GM08714 (cell line): ENCODE measurements around the gene XPO5.
A peak's percentile ranks its signal among the peaks of the same experiment; 100 is the strongest.

Source experiments
- H3K4me3 ChIP-seq: fragments of 200-500 bp; sonication (Bioruptor generic); 2 replicates; pipeline ENCODE4 v1.5.1; 2014; ENCODE audit warnings: mild to moderate bottlenecking, low read length, inconsistent platforms
- ZNF274 ChIP-seq: IDR thresholded peaks from 2 replicates; pipeline ENCODE4 v1.6.1; 2012; ENCODE audit warnings: mild to moderate bottlenecking, low read depth, low read length

XPO5 gene

DNA sequence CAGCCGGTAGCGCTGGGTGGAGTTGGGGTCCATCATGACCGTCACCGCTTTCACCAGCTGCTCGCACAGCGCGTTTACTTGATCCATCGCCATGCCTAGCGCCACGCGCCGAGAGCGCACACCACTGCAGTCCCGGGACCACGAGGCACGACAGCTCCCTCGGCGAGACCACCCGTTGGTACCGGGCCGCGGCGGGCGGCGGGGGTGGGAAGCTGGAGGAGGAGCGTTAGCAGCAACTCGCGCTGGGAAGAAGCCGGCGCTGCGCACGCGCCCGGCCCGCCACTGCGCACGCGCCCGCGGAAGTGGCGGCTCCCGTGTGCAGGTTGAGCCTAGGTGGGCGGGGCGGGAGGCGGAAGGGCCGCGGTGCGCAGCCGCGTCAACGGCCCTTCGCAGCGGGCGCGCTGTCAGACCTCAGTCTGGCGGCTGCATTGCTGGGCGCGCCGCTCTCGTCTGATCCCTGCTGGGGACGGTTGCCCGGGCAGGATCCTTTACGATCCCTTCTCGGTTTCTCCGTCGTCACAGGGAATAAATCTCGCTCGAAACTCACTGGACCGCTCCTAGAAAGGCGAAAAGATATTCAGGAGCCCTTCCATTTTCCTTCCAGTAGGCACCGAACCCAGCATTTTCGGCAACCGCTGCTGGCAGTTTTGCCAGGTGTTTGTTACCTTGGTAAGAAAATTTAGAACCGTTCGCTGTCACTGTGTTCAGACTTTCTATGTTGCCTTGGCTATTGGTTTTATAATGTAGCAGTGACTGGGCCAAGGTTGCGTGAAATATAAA is at the start of gene XPO5, which contains the start of gene POLH:
Gene XPO5 (minus strand): TSS at position 267 of the 780 bp plus-strand sequence. CDS start 174 bp downstream, at position 93.
Gene POLH (plus strand): TSS at position 414 of the 780 bp plus-strand sequence. CDS start 6,135 bp downstream, outside the sequence.
- H3K4me3 ChIP-seq = peak within 1 kb of the TSS; percentile 98
- TF ChIP-seq ZNF274 = no peak

GRCh38 chr6:43625393-43625992 is 49.7 kb upstream of the XPO5 start:
- TF ChIP-seq ZNF274 = no peak
- H3K4me3 ChIP-seq = no peak overlapping the region

GRCh38 chr6:43624786-43625288 is 49.0 kb upstream of the XPO5 start:
- no peak for TF ChIP-seq ZNF274
- no peak overlapping the region for H3K4me3 ChIP-seq

- H3K4me3 ChIP-seq = no peak overlapping the region
- no peak for TF ChIP-seq ZNF274
Measured at GRCh38 chr6:43623880-43624785, 48.3 kb upstream of the XPO5 start.

- no peak for TF ChIP-seq ZNF274
- H3K4me3 ChIP-seq = no peak overlapping the region
Measured at GRCh38 chr6:43622541-43622940, 46.7 kb upstream of the XPO5 start.

- no peak overlapping the region for H3K4me3 ChIP-seq
- TF ChIP-seq ZNF274 = no peak
Measured at GRCh38 chr6:43621836-43622180, 46.0 kb upstream of the XPO5 start.

- no peak for TF ChIP-seq ZNF274
- no peak overlapping the region for H3K4me3 ChIP-seq
Measured at GRCh38 chr6:43621078-43621835, 45.4 kb upstream of the XPO5 start.

DNA sequence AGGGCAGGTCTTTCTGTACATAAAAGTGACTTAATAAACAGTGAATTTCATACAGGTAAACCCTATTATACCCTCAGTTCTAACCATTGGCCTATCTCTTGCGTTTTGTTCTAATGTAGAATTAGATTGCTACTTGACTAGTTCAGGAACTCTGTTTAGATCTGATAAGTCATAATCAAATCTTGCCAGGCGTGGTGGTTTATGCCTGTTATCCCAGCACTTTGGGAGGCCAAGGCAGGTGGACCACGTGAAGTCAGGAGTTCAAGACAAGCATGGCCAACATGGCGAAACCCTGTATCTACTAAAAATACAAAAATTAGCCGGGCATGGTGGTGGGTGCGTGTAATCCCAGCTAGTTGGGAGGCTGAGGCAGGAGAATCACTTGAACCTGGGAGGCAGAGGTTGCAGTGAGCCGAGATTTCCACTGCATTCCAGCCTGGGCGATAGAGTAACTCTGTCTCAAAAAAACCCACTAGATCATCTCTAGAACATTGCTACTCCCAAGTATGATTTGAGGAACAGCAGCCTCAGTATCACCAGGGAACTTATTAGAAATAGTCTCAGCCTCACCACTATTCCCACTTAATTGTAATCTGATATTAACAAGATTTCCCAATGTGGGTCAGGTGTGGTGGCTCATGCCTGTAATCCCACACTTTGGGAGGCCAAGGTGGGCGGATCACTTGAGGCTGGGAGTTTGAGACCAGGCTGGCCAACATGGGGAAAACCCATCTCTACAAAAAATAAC is 41.1 kb upstream of the XPO5 start:
- H3K4me3 ChIP-seq = no peak overlapping the region
- TF ChIP-seq ZNF274 = no peak

DNA sequence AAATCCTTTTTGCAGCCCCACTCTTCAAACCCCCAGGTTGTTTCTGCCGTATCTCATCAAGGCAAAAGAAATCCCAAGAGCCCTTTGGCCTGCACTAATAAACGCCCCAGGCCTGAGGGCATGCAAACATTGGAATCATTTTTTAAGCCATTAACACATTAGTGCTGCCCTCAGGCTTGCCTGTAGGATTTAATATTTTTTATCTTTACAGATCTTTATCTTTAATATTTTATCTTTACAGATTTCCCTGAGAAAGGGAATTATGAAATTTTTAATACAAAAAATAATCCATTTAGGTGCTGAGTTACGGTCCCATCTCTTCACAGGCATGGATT is 38.5 kb upstream of the XPO5 start:
- TF ChIP-seq ZNF274 = no peak
- H3K4me3 ChIP-seq = no peak overlapping the region

GRCh38 chr6:43613721-43614395 is 38.0 kb upstream of the XPO5 start:
- no peak overlapping the region for H3K4me3 ChIP-seq

DNA sequence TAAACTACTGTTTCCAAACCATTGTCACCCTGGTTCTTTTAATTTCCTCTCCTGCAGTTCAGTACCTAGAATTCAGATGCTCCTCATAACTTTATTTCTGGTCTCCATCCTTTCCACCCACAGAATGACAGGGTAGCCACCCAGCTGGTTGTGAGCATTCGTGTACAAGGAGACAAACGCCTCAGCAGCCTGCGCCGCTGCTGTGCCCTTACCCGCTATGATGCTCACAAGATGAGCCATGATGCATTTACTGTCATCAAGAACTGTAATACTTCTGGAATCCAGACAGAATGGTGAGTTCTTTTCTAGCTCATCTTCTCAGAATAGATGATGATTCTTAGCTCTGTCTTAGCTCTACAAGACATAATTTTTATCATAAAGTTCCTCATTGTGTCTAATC is 34.6 kb upstream of the XPO5 start:
- H3K4me3 ChIP-seq = no peak overlapping the region
- no peak for TF ChIP-seq ZNF274

More at GRCh38 chr6:43613721-43614395, 38.0 kb upstream of the XPO5 start:
- no peak for TF ChIP-seq ZNF274

GRCh38 chr6:43609402-43609801 is 33.6 kb upstream of the XPO5 start:
- TF ChIP-seq ZNF274 = no peak
- H3K4me3 ChIP-seq = no peak overlapping the region
